Measurements from ENCODE around the gene TM9SF4.
"Not testable (repeated sequence)": the region's sequence is repeated elsewhere in the genome, so short reads cannot be mapped to it uniquely, and the experiment has no call there.

The TM9SF4 gene

GRCh38 chr20:32193336-32193735 is 83.8 kb downstream of the TM9SF4 start:
- Mint-ChIP-seq H3K36me3 (ENCODE audit: insufficient read depth) (peaks cover 31% of the 10 kb centered on the region), H3K27ac (ENCODE audit: low read depth) (peak overlapping the region; percentile 42), H3K4me1 (peaks cover 11% of the 10 kb centered on the region)
- not testable (repeated sequence) for H3K9me3 Mint-ChIP-seq; DNase-seq (ENCODE audit: low spot score in 2 of 2); ATAC-seq (replicated peaks; ENCODE audit: extremely low read depth, poor library complexity, severe bottlenecking); H3K4me3 Mint-ChIP-seq; H3K27me3 Mint-ChIP-seq

DNA sequence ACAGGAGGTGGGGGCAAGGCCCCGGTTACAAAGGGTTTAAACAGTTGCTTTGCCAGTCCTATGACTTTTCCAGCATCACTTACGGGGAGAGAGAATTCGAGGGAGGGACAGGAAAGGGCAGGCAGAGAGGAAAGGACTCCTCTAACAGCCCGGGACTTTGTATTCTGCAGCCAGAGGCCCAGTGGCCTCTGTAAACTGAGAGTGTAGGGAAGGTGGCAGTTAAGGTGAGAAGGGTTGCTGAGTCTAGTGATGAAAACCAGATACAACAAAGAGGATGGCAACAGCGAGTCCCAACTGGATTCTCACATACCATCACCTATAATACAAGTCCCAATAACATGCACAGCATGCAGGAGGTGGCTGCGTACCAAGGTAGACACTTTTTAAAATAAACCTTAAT is 84.5 kb downstream of the TM9SF4 start:
- peak overlapping the region; percentile 42 for H3K27ac Mint-ChIP-seq (ENCODE audit: low read depth)
- no peaks in the 10 kb centered on the region for H3K9me3 Mint-ChIP-seq
- no peak for DNase-seq (ENCODE audit: low spot score in 2 of 2)
- H3K4me3 Mint-ChIP-seq, result no peak overlapping the region
- H3K27me3 Mint-ChIP-seq, result no peaks in the 10 kb centered on the region
- H3K36me3 Mint-ChIP-seq (ENCODE audit: insufficient read depth), result peaks cover 31% of the 10 kb centered on the region
- ATAC-seq (replicated peaks; ENCODE audit: extremely low read depth, poor library complexity, severe bottlenecking), result no peak
- H3K4me1 Mint-ChIP-seq, result peaks cover 11% of the 10 kb centered on the region

DNA sequence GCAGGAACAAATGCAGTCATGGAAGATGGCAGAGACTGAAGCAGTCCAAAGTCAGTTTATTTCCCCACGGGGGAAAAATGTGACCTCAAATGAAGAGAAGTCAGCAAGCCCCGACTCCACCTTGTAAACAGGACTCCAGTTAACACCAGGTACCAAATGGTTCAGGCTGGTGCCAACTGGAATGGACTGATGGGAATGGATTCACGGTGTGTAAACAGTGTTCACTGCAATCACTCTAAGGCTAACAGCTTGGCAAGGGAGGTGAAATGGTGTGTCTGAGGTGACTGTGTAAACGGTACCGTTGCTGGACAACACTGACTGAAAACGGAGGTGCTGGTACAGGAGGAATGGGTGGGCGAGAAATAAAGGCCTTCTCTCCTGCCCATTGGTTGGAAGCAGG is 86.1 kb downstream of the TM9SF4 start:
- no peaks in the 10 kb centered on the region for H3K27me3 Mint-ChIP-seq
- H3K9me3 Mint-ChIP-seq, result no peaks in the 10 kb centered on the region
- no peak overlapping the region for H3K27ac Mint-ChIP-seq (ENCODE audit: low read depth)
- H3K4me3 Mint-ChIP-seq, result no peak overlapping the region
- no peak for ATAC-seq (replicated peaks; ENCODE audit: extremely low read depth, poor library complexity, severe bottlenecking)
- peaks cover 11% of the 10 kb centered on the region for H3K4me1 Mint-ChIP-seq
- no peak for DNase-seq (ENCODE audit: low spot score in 2 of 2)
- H3K36me3 Mint-ChIP-seq (ENCODE audit: insufficient read depth), result peaks cover 36% of the 10 kb centered on the region

DNA sequence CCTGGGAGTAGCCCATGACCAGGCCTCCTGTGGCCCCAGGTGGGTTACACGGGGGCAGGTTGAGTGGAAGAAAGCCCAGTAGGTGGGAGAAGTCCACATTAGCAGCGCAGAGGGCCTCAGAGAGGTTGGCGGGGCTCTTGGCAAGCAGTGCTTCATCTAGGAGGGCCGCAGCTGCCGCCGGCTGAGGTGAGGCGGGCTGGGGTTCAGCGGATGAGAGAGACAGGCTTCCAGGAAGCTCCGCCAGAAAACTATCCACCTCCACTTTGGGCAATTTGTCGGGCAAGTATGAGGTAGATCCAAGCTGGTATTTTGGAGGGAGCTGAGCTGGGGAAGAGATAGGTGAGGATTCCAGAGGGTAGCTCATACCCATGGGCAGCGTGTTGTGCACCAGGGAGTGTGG is 87.1 kb downstream of the TM9SF4 start:
- not testable (repeated sequence) for H3K27me3 Mint-ChIP-seq; H3K9me3 Mint-ChIP-seq; H3K27ac Mint-ChIP-seq (ENCODE audit: low read depth); H3K4me3 Mint-ChIP-seq; ATAC-seq (replicated peaks; ENCODE audit: extremely low read depth, poor library complexity, severe bottlenecking); DNase-seq (ENCODE audit: low spot score in 2 of 2)
- Mint-ChIP-seq H3K4me1 (peaks cover 11% of the 10 kb centered on the region), H3K36me3 (ENCODE audit: insufficient read depth) (peaks cover 42% of the 10 kb centered on the region)

DNA sequence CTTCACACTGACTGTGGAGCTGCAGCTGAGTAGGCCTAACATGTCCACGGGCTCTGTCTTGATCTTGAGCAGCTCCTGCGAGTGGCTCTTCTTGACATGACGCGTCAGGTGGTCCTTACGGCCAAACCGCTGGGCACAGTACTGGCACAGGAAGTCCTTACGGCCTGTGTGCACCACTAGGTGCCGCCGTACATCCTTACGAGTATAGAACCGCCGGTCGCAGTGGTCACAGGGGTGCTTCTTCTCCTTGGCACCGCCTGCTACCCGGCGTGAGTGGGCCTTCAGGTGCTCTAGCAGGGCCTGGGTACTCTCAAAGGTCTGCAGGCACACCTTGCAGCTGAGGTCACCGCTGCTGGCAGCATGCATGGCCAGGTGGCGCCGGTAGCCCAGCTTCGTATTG is 87.6 kb downstream of the TM9SF4 start:
- H3K27ac Mint-ChIP-seq (ENCODE audit: low read depth); H3K4me3 Mint-ChIP-seq: not testable (repeated sequence)
- peaks cover 16% of the 10 kb centered on the region for H3K4me1 Mint-ChIP-seq

DNA sequence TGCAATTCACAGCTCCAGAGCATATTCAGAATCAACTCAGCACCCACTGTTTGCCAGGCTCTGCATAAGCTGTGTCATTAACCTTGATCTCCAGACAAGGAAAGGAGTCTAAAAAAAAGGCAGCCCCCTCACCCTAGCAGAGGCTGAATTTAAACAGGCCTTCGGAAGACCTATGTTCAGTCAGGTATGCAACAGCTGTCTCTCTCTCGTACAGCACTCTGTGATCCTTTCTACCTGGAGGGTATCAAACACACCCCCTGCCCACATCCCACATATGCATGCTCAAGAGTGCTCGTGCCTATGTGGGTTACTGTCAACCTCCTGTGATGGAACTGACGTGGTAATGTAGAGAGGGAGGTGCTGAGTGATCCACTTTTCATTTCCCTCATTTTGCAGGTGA is 89.5 kb downstream of the TM9SF4 start:
- H3K27ac Mint-ChIP-seq (ENCODE audit: low read depth), result no peak overlapping the region
- peaks cover 45% of the 10 kb centered on the region for H3K36me3 Mint-ChIP-seq (ENCODE audit: insufficient read depth)
- no peak for DNase-seq (ENCODE audit: low spot score in 2 of 2)
- no peaks in the 10 kb centered on the region for H3K27me3 Mint-ChIP-seq
- H3K9me3 Mint-ChIP-seq, result no peaks in the 10 kb centered on the region
- H3K4me1 Mint-ChIP-seq, result peaks cover 30% of the 10 kb centered on the region
- ATAC-seq (replicated peaks; ENCODE audit: extremely low read depth, poor library complexity, severe bottlenecking), result no peak
- no peak overlapping the region for H3K4me3 Mint-ChIP-seq

More for the DNA sequence above, 87.6 kb downstream of the TM9SF4 start:
- ATAC-seq (replicated peaks; ENCODE audit: extremely low read depth, poor library complexity, severe bottlenecking); DNase-seq (ENCODE audit: low spot score in 2 of 2); H3K27me3 Mint-ChIP-seq; H3K9me3 Mint-ChIP-seq: not testable (repeated sequence)
- peaks cover 45% of the 10 kb centered on the region for H3K36me3 Mint-ChIP-seq (ENCODE audit: insufficient read depth)

- Mint-ChIP-seq H3K36me3 (ENCODE audit: insufficient read depth) (peaks cover 36% of the 10 kb centered on the region), H3K27me3 (no peaks in the 10 kb centered on the region), H3K4me1 (peaks cover 48% of the 10 kb centered on the region), H3K4me3 (no peak overlapping the region), H3K9me3 (no peaks in the 10 kb centered on the region), H3K27ac (ENCODE audit: low read depth) (no peak overlapping the region)
- DNase-seq (ENCODE audit: low spot score in 2 of 2) (no peak), ATAC-seq (replicated peaks; ENCODE audit: extremely low read depth, poor library complexity, severe bottlenecking) (no peak)
Measured at GRCh38 chr20:32201296-32201976, 91.9 kb downstream of the TM9SF4 start.

DNA sequence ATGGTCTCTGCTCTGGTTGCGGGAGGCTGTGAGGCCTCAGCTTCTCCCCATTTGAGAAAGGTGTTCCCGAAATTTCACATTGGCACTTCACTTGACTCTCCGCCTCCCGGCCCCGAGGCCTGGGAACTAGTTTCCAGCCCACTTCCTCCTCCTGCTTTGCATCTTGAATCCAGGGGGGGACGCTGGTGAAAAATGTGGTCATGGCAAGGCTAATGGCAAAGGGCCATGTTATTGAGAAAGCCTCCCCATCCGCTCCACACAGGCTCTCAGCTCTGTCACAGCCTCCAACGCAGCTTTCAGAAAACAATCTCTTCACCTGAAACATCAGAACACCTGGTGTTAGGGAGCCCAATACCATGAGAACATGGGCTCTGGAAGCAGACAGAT is 92.5 kb downstream of the TM9SF4 start:
- no peak for ATAC-seq (replicated peaks; ENCODE audit: extremely low read depth, poor library complexity, severe bottlenecking)
- no peak overlapping the region for H3K4me3 Mint-ChIP-seq
- no peak overlapping the region for H3K27ac Mint-ChIP-seq (ENCODE audit: low read depth)
- DNase-seq (ENCODE audit: low spot score in 2 of 2), result no peak
- no peaks in the 10 kb centered on the region for H3K9me3 Mint-ChIP-seq
- peaks cover 53% of the 10 kb centered on the region for H3K4me1 Mint-ChIP-seq
- H3K27me3 Mint-ChIP-seq, result no peaks in the 10 kb centered on the region
- H3K36me3 Mint-ChIP-seq (ENCODE audit: insufficient read depth), result peaks cover 34% of the 10 kb centered on the region

DNA sequence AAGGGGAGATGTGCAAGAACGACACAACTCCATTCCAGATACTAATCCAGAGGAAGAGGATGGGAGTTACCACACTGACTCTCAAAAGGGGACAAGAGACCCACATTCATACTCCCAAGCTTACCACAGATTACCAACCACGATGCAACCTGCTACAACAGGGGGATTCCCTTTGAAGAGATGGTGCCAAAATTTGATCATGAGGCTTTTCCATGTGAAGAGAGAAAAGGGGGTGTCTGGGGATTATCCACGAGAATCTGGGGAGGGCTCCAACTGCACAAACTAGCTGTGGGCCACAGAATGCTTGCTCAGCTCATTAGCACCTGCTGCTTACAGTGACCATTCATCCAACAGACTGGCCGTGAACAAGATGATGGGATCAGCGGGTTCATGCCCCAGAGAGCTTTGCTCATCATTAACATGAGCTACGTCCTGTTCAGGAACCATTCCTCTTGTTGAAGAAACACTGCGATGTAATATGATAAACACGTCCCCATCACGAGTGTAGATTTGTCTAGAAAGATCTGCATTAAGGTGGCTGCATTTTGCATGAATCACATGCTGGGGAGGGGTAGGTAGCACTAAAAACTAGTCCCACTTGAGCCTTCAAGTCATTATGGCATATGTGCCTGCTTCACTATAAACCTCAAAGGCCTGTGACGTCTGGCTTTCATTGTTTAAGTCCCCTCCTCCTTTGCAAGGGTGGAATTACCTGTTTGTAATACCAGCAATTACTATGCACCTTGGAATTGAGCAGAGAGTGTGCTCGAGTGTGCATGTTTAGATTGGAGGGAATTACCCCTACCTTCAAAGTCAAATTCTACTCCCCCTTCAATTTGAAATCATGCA is 94.1 kb downstream of the TM9SF4 start:
- no peak overlapping the region for H3K4me3 Mint-ChIP-seq
- DNase-seq (ENCODE audit: low spot score in 2 of 2) (no peak), ATAC-seq (replicated peaks; ENCODE audit: extremely low read depth, poor library complexity, severe bottlenecking) (no peak)
- no peaks in the 10 kb centered on the region for H3K9me3 Mint-ChIP-seq
- peaks cover 61% of the 10 kb centered on the region for H3K4me1 Mint-ChIP-seq
- H3K27me3 Mint-ChIP-seq, result no peaks in the 10 kb centered on the region
- H3K27ac Mint-ChIP-seq (ENCODE audit: low read depth), result peak overlapping the region; percentile 95
- peaks cover 26% of the 10 kb centered on the region for H3K36me3 Mint-ChIP-seq (ENCODE audit: insufficient read depth)

DNA sequence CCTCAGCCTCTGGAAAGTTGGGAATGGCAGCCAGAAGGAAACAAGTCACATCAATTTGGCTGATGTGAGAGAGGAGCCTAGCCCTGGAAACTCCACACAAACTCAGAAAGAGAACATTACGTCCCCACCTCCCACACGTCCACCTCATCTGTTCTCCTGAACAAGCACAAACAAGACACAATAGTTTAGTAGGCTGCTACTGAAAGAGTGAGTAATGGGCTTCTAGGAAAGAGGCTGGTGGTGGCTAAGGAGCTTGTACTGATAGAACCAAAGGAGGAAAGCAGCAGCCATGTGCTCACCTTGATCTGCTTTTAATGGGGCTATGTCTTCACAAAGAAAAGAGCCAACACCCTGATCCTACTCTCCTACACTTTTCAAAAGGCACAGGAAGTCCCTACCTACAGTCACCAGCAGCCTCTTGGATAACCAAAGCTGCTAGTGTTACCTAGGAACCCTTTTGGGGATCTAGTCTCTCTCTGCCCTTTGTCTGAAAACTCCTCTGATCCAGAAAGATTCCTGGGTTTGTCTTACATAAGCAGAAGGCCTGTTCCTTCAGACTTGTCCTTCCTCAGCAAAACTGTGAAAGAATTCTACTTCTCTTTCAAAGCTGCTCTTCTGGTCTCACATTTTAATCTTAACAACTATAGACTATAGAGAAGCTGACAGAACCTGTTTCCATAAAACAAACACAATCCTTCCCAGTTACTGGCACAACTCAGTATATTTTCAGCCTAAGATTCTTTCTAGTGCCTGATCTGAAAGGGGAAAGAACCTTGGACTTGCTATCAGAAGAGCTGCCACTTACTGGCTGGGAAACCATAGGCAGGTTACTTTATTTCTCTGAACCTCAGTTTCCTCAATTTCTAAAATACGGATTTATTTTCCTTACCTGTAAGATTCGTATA is 94.9 kb downstream of the TM9SF4 start:
- Mint-ChIP-seq H3K27ac (ENCODE audit: low read depth) (peak overlapping the region; percentile 95), H3K4me1 (peaks cover 70% of the 10 kb centered on the region), H3K4me3 (no peak overlapping the region), H3K9me3 (no peaks in the 10 kb centered on the region), H3K27me3 (no peaks in the 10 kb centered on the region), H3K36me3 (ENCODE audit: insufficient read depth) (peaks cover 22% of the 10 kb centered on the region)
- ATAC-seq (replicated peaks; ENCODE audit: extremely low read depth, poor library complexity, severe bottlenecking), result no peak
- no peak for DNase-seq (ENCODE audit: low spot score in 2 of 2)

- peak overlapping the region; percentile 95 for H3K4me3 Mint-ChIP-seq
- peaks cover 20% of the 10 kb centered on the region for H3K36me3 Mint-ChIP-seq (ENCODE audit: insufficient read depth)
- DNase-seq (ENCODE audit: low spot score in 2 of 2), result no peak
- H3K27me3 Mint-ChIP-seq, result no peaks in the 10 kb centered on the region
- H3K4me1 Mint-ChIP-seq, result peaks cover 78% of the 10 kb centered on the region
- no peak for ATAC-seq (replicated peaks; ENCODE audit: extremely low read depth, poor library complexity, severe bottlenecking)
- no peaks in the 10 kb centered on the region for H3K9me3 Mint-ChIP-seq
- H3K27ac Mint-ChIP-seq (ENCODE audit: low read depth), result peak overlapping the region; percentile 95
Measured at GRCh38 chr20:32205110-32205842, 95.8 kb downstream of the TM9SF4 start.

Measured in central memory CD8-positive, alpha-beta T cell (primary cell).